ENCODE data around the gene PAX7. TPM values are rescaled to one million over a fixed set of nuclear protein-coding genes. Genes with fewer than 3 reads are reported as not detected.
A peak's percentile ranks its signal among the peaks of the same experiment; 100 is the strongest.
"Not testable (repeated sequence)": the region's sequence is repeated elsewhere in the genome, so short reads cannot be mapped to it uniquely, and the experiment has no call there.

Gene PAX7
- total RNA-seq, 1 donor from 2014 or later = not detected

DNA sequence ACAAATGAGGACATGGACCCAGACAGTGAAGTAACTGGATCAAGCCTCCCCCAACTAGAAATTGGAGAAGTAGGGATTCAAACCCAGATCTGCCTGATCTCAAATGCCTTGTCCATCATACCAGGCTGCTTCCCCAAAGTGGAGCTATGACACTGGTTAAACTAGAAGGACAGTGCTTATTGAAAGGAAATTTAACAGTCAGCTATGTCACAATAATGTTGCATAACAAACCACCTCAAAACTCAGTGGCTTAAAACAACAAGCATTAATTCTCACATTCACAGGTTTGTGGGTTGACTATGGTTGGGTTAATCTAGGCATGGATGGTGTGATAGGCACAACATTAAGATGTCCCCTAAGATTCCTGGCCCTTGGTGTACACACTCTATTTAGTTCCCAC is 121.8 kb downstream of the PAX7 start:
- DNase-seq (ENCODE audit: low read depth in 2 of 2) = no peak

DNA sequence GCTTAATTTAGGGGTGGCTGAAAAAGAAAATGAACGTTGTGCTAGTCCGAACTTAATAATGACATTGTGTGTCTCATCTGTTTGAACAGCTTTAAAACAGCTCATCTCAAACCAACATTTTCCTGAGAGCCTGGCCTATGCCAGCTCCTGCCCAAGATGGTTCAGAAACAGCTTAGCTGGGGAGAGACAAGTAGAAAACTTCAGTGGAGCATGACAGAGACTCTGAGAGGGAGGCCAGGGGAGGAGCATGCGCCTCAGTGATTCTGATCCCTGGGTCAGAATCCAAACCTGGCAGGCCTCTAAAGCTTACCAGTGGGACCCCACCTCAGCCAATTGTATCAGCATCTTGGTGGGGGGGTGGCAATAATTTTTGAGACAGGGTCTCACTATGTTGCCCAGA is 129.5 kb downstream of the PAX7 start:
- DNase-seq (ENCODE audit: low read depth in 2 of 2) = no peak

DNA sequence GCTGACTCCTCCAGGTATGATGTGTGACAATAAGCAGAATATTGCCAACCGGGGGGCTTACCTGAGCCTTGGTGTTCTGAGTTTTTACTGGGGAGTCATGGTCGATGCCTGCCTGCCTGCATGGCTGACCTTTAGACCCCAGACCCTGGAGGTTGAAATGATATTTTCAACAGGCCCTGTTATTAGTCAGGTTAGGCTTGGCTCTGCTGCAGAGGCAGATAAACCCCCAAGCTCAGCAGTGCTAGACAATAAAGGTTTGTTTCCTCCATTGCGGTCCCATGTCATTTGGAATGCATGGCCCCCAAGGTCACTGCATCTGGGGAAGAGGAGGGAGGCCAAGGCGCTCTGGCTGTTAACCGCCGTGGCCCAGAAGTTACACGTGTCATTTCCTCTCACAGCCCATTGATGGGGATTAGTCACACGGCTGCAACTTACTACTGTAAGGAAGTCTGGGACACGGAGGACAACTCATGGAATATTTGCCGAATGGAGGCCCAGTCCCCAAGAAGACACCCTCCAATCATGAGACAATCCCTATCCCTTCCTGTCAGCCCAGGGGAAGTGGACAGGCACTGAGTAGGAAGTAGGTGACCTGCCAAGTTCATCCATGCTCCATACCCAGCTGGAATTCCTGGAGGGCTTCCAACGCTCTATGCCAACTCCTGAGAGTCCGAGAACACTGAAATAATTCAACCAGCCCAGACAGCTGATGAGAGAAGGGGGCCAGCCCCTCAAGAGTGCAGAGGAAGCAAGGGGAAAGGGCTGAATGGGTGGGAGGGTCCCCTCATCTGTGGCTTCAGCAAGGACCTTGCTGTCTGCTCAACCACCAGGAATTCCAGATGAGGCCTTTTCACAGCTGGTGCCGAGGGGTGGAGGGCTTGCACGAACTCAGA is 131.5 kb downstream of the PAX7 start:
- DNase-seq (ENCODE audit: low read depth in 2 of 2) = peak in 1 of 2 donors; percentile 4

DNA sequence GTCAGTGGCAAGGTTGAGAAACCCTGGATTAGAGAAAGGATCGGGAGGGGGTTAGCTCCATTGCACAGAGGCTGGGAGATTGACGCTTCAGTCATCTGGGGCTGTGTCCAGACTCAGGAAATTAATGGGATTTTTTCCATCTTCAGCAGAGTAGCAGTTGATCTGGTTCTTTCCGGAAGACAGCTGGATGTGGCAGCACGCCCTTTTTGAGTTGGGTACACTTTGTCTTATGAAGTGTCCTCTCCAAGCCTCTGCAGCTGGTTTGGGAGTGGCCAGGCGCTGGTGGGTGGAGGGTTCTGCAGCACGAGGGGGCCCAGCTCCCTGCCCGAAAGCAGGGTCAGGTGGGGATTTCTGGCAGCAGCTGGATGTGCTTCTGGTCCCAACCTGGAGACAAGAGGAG is 133.7 kb downstream of the PAX7 start:
- DNase-seq (ENCODE audit: low read depth in 2 of 2) = no peak

DNA sequence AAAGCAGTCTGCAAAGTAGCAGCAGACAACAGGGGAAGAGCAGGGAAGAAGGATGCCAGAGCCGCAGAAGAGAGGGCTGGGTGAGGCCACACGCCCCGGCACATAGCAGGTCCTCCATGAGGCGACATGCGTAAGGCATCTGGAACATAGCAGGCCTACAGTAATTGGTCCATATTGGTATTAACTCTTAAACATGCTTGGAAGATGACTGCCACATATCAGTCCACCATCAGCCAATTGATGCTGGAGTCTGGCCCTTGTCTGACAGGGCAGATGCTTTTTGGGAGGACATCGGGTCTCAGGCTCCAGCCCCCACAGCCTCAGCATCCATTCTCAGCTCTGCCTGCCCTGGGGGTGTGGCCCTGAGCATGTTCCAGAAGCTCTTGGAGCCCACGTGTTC is 135.1 kb downstream of the PAX7 start:
- no peak for DNase-seq (ENCODE audit: low read depth in 2 of 2)

DNA sequence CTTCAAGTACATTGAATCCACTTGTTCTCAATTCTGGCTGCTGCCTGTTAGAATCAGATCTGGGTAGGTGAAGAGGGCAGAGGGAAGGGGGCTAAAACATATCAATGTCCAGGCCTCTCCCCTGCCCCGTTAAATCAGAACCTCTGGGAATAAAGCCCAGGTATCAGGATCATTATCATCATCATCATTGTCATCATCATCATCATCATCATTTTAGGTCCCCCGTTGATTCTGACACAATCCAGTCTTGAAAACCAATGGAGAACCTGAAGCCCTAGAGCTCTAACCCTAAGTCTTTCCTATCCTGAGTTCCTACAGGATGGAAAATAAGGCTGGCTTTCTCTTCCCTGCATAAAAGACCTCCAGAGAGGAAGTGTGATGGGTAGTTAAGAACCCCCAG is 135.7 kb downstream of the PAX7 start:
- no peak for DNase-seq (ENCODE audit: low read depth in 2 of 2)

DNA sequence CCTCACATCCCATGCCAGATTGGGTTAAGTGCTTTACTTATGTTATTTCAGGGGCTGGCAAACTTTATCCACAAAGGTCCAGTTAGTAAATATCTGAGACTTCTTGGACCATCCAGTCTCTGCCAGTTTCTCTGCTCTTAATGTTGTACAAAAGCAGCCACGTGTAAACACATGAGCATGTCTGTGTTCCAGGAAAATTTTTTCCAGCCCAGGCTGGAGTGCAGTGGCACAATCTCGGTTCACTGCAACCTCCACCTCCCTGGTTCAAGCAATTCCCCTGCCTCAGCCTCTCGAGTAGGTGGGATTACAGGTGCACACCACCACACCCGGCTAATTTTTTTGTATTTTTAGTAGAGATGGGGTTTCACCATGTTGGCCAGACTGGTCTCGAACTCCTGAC is 136.9 kb downstream of the PAX7 start:
- not testable (repeated sequence) for DNase-seq (ENCODE audit: low read depth in 2 of 2)

DNA sequence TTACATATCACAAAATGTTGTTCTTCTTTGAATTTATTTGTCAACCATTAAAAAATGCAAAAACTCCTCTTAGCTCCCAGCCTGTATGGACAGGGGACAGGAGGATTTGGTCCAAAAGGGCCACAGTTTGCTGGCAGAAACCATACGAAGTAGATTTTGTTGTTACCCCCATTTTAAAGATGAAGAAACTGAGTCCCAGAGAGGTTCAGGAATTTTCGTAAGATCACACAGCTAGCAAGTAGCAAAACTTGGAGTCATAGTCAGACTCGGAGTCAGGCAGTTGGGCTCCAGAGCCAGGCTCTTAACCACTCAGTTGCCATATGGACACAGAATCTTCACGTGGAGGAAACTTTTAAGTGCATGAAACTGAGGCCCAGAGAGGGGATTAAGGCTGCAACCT is 137.4 kb downstream of the PAX7 start:
- DNase-seq (ENCODE audit: low read depth in 2 of 2) = no peak

DNA sequence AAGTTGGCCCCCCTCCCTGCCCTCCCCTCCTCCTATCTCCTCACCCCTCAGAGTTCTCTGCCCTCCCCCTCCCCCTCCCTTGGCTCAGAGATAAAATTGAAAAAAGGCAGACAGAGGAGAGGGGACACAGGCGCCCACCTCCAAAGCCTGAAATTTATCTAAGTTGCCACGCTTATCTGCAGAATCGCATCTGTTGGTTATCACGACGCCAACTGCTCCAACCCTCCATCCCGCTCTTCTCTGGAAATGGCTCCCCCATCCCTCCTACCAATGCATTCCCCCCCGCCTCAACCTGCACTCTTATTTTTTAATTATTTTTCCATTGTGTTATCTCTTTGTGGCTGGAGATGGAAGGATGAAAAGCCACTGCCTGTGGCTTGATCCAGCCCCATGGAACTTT is 138.5 kb downstream of the PAX7 start:
- DNase-seq (ENCODE audit: low read depth in 2 of 2) = no peak

DNA sequence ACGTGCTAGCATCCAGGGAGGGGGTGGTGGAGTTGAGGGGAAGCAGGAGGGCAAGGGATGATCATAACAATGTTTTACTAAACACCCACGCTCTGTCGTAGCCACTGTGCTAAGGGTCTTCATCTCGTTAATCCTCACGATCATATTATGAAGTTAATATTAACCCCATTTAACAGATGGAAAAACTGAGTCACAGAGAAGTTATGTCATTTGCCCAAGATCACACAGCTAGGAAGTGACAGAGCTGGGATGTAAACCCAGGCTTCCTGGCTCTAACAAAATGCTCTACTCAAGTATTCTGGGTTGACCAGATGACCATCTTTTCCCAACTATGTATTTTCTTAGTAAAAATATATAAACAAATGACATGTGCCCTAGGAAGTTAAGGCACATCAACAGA is 140.2 kb downstream of the PAX7 start:
- no peak for DNase-seq (ENCODE audit: low read depth in 2 of 2)

DNA sequence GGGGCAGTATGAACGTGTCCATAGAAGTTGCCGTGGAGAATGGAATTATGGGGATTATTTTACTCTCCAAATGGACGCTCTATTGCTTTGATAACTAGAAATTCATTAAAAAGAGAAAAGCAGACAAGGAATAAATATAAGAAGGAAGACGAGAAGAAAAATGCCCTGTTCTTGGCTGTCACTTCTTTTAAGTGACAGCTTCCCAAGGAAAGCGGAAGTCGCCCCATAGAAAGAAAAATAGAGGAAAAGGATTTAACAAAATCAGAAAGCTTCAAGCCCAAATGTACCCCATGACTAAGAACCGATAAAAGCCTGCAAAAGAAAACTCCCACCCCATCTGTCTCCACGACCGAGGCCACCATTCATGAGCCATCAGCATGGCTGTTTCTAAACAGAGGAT is 143.1 kb downstream of the PAX7 start:
- DNase-seq (ENCODE audit: low read depth in 2 of 2) = no peak

DNA sequence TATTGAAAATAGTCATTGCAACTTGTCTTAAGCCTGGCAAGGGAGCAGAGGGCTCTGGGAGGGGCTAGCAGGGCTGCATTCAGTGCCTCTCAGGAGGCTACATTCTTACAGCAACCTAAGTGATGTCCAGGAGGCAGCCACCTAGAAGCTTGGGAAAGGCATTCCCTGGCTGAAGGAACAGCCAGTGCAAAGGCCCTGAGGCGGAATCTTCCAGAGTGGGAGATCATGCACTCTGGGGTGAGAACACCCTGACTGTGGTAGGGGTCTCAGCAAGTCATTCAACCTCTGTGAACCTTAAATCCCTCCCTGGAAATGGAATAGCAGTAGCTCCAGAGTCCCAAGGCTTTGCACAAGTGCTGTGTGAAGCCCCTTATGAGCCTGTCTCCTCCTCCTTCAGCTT is 144.7 kb downstream of the PAX7 start:
- DNase-seq (ENCODE audit: low read depth in 2 of 2) = no peak

DNA sequence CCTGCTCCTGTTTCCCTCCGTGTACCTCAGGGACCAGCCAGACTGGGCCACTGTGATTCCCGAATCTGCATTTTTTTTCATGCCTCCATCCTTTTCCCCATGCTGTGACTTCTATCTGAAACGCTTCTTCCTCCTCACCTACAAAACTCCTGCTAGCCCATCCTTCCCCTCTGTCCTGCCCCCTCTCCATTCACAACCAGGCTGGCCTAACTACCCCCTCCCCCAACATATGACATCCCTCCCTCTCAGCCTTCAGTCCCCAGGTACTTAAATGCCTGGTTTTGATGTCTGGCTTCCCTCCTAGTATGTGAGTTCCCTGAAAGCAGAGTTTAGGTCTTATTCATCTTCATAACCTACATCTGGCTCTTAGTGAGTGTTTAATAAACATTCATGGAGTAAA is 146.1 kb downstream of the PAX7 start:
- no peak for DNase-seq (ENCODE audit: low read depth in 2 of 2)

DNA sequence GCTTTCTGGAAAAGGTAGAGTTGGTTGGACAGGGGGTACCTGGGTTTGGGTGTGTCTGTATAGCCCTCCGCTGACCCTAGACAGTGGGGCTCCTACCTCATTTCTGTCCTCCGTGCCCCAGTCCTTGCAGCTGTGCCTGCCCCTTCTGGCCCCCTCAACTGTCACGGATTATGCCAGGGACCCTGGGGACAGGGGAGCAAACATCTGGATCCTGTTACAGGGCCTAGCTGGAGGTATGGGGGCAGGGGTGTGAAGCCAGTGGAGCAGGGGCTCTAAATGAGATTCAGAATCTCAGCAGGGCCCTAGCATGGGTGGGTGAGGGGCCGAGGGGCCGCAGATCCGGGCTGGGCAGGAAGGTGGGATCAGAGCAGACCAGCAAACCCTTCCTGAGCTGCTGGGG is 147.8 kb downstream of the PAX7 start:
- DNase-seq (ENCODE audit: low read depth in 2 of 2) = no peak

DNA sequence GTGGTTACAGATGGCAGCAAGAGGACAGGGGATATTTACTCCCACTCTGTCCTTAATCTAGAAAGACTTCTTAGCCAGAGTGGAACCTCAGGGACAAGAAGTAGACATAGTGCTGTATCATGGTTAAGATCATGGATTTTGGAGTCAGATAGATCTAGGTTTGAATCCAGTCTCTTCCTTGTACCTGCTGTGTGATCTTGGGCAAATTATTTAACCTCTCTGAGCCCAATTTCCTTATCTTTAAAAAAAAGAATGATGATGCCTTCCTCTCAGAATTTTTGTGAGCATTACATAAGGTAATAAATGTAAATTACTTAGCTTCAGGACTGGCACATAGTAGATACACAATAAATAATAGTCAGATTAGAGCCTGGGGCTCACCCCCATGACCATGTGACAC is 150.4 kb downstream of the PAX7 start:
- no peak for DNase-seq (ENCODE audit: low read depth in 2 of 2)

DNA sequence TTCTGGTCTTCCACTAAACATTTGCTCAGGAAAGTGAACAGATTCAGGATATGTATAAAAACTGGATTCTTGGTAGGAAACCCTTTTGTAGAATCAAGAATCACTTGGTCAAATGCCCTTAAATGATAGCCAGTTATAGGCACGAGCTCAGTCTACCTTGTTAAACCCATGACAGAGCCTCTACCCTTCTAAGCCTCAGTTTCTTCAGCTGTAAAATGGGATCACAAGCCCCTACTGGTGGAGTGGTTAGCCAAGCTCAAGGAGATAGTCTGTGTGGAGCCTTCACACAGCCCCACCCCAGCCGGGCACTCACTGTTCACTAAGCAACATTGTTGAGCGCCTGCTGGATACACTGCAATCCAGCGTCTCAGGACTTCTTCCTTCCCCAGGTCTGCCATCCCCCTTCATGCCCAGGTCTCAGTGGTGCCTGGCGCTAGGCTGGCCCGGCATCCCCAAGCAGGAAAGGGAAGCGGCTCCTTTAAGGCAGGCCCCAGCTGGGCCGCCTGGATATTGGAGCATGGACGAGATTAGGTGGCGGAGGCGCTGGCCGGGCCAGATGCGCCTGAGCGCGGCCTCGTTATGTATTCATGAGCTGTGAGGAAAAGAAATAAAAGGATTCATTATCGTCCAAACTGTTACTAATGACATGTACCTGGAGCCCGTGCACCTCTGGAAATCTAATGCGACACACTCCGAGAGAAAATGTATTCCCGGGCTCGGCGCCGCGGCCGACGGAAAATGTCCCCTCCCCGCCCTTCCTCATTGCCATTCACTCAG is 153.2 kb downstream of the PAX7 start:
- no peak for DNase-seq (ENCODE audit: low read depth in 2 of 2)

DNA sequence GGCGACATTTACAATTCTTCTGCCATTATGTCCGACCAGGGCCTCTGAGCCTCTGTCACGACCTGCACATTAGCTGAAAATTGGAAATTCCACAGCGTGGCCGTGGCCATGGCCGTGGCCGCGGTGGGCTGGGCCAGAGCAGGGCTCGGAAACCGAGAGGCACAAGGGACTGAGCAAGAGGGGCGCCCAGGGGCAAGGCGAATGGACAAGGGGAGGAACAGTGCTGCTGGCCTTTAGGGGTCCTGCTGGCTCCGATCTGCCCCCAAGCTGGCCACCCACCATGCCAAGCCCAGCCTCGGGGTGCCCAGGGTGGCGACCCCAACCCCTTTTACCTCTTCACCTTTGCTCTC is 153.8 kb downstream of the PAX7 start:
- no peak for DNase-seq (ENCODE audit: low read depth in 2 of 2)

DNA sequence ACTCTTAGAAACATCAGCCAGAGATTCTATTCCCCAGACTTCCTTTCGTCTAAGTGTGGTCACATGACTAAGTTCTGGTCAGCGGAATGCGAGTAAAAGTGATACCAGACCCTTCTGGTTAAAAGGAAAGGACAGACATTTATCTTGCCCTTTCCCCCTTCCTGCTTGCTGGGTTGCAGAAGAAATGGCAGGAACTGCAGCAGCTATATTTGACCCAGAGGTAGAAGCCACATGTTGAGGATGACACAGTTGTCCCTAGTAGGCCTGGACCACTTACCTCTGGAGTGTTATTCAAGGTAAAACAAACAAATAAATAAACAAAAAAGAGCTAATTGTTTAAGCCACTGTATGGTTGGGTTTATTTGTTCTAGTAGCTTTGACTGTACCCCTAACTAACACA is 155.5 kb downstream of the PAX7 start:
- no peak for DNase-seq (ENCODE audit: low read depth in 2 of 2)

DNA sequence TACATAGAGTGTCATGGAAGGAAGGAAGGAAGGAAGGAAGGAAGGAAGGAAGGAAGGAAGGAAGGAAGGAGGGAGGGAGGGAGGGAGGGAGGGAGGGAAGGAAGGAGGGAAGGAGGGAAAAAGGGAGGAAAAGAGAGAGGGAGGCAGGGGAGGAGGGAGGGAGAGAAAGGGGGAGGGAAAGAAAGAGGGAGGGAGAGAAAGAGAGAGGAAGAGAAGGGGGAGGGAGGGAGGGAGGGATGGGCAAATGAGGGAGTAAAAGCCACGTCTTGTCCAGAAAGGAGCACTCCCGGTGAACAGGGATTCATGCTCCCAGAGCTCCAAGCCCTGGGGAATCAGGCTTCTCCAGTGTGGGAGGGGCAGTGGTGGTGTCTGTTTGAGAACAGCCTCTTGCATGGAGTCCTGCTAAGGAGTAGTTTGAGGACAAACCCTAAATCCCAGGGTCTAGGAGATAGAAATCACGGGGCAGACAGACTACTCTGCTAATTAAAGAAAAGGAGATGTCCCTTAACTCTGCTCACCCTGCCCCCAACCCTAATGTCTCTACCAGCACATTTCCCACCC is 157.3 kb downstream of the PAX7 start:
- no peak for DNase-seq (ENCODE audit: low read depth in 2 of 2)

DNA sequence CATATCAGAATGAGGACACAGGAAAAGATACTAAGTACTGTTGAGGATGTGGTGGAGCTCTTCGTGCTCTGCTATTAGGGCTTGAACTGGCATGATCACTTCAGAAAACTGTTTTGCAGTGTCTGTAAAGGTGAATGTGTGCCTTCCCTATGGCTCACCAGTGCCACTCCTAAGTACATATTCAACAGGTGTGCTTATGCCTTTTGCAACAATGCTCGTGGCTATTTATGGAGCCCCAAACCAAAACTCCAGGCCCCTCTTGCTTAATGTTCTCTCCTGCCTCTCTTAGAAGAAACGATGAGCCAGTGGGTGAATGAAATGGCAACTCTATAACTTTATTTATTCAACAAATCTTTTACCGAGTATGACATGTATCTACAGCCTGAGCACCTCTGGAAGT is 158.6 kb downstream of the PAX7 start:
- no peak for DNase-seq (ENCODE audit: low read depth in 2 of 2)

DNA sequence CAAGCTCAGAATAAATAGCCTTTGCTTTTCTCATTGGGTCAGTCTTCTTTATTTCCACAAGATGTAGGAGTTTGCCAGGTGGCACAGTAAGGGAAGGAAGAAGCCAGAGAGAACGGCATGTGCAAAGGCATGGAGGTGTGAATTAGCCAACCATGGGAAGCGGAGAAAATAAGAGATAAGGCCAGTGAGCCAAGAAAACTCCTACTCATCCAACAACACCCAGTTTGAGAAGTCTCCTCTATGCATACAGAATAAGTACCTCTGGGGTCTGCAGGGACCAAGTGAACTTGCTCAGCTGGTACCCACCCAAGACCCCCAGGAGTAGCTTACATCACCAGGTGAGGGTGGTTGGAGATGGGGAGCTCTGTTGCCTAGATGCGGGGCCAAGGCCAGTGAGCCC is 162.1 kb downstream of the PAX7 start:
- DNase-seq (ENCODE audit: low read depth in 2 of 2) = no peak

DNA sequence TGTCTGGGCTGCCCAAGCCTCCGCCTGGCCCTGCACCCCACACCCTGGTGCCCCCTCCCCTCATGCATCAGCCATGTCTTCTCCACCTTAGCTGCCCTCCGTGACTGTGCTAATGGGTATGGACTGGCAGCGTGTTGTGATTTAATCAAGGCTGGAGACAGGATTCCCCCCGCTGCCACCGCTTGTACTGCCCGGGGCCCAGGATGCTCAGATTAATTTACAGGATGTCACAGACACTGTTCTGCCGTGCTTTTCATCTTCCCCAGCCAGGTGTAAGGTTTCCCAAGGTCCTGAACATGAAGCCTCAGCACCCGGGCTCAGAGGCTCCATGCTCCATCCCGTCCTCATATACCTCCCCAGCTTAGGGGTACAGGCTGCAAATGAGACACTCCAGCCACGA is 162.5 kb downstream of the PAX7 start:
- no peak for DNase-seq (ENCODE audit: low read depth in 2 of 2)

DNA sequence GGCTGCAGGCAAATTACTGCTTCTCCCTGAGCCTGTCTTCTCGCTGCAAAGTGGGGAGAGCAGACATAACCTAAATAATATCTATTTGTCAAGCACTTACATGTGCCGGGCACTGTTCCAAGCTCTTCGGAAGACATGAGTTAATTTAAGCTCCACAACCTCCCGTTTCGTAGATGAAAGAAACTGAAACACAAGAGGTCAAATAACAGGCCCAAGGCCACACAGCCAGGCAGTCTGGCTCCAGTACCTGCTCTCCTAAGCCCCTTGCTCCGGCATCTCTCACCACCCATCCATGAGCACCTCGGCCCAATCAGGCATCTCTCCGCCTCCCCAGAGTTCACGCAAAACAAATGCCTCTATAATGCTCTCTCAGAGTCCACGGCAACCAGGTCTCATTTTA is 163.4 kb downstream of the PAX7 start:
- no peak for DNase-seq (ENCODE audit: low read depth in 2 of 2)

Data from dermis microvascular lymphatic vessel endothelial cell (primary cell).